ENCODE data around the gene C1orf87.

Gene C1orf87

DNA sequence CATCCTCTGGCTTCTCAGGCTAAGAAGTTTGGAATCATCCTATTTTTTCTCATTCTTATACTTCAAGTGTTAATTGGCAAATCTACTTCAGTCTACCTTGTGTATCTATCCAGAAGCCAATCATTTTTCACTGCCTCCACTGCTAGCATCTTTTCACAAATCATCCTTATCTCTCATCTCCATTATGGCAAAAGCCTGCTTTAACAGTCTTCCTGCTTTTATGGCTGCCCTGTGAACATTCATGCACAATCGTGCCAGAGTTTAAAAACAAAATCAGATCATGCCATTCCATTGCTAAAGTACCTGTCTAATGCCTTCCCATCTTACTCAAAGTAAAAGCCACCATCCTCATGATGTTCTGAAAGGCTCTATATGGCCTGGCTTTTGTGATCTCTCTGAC is 127.8 kb downstream of the C1orf87 start:
- DNase-seq, result no peak

Measured in NCI-H1417 (cell line).